GM12801 (cell line): ENCODE data around the gene TNFRSF19.

Experiments used
- TF ChIP-seq, protein P1 (sequence below): IDR thresholded peaks from one replicate; pipeline ENCODE4 v1.5.1; 2011; ENCODE audit warnings: control low read depth; ENCODE audit not compliant: insufficient read length; ENCODE audit errors: extremely low read depth

TNFRSF19 gene

GRCh38 chr13:23722726-23723453 lies 152.7 kb downstream of the TNFRSF19 start:
- TF ChIP-seq, protein P1, sequence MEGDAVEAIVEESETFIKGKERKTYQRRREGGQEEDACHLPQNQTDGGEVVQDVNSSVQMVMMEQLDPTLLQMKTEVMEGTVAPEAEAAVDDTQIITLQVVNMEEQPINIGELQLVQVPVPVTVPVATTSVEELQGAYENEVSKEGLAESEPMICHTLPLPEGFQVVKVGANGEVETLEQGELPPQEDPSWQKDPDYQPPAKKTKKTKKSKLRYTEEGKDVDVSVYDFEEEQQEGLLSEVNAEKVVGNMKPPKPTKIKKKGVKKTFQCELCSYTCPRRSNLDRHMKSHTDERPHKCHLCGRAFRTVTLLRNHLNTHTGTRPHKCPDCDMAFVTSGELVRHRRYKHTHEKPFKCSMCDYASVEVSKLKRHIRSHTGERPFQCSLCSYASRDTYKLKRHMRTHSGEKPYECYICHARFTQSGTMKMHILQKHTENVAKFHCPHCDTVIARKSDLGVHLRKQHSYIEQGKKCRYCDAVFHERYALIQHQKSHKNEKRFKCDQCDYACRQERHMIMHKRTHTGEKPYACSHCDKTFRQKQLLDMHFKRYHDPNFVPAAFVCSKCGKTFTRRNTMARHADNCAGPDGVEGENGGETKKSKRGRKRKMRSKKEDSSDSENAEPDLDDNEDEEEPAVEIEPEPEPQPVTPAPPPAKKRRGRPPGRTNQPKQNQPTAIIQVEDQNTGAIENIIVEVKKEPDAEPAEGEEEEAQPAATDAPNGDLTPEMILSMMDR = no peak

DNA sequence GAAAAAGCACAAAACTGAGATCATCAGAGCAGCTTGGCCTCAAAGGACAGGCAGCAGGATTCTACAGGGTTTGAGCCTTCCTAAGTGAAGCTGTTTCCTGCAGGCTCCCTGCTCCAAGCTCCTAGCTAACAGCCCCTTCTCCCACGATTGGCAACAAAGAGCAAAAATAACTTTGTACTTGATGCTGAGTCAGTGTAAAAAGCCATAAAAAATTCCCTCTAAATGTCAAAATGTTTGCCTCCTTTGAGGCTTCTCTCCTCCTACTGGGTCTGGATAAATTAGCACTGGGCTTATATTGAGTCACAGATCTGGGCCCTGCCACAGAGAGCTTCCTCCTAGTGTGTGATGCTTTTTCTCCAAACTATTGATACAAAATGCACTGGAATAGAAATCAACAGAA lies 153.3 kb downstream of the TNFRSF19 start:
- TF ChIP-seq, protein P1 = no peak

GRCh38 chr13:23724196-23724970 lies 154.2 kb downstream of the TNFRSF19 start:
- TF ChIP-seq, protein P1 = no peak
